ENCODE results near the gene OR51D1. TPM values are rescaled to one million over a fixed set of nuclear protein-coding genes. Genes with fewer than 3 reads are reported as not detected.

Gene OR51D1
- total RNA-seq, 1 experiment from 2014 or later, result not detected

DNA sequence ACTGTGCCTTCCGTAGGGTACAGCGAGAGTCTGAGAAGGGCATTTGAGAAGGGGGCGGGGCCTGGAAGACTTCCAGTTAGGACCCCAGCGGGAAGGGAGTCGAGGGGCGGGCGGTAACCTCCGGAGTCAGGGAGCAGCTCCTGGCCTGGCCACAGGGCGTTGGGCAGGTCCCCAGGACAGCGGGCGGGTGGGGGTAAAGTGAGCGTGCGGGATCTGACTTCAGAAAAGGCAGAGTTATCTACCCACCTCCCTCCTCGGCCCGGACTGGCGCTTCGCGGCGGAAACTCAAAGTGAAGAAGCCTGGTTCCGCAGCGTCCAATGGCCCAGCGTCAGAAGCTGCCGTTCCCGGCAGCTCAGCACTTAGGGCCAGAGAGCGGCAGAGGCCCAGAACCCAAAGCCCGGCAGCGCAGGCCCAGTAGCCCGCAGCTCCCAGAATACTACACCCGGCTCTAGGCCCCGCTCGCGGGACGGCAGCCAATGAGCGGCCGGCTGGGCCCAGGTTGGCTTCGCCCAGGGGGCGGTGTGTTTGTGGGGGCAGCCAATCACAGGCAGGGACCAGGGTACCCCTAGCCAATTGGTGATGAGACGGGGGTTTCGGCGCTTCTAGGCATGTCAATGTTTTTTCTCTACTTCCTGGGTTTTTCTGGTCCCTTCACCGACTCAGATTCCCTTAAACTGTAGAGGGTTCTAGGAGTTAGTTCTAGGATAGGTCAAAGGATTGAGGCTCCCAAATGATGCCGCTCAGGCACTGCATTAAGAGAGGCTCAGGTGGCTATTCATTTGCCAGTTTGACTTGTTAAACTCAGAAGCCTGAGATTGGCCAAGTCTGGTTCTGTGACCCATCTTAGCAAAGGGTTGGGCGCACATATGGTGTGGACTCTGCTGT, 29.3 kb upstream of the OR51D1 start, which contains the start of gene TRIM68:
TRIM68 (minus strand) TSS at position 451 of the 886 bp plus-strand sequence. CDS start 2,727 bp downstream, outside the sequence.
- DNase-seq (ENCODE audit: low spot score), result peak; percentile 96
- H3K36me3 ChIP-seq (ENCODE audit: insufficient read depth, low read length, poor library complexity, severe bottlenecking), result no peaks in the 10 kb centered on the region
- no peaks in the 10 kb centered on the region for H3K27me3 ChIP-seq (replicated peaks; ENCODE audit: insufficient read depth, low read depth, low read length, poor library complexity)
- POLR2A ChIA-PET (ENCODE audit: low non-redundant PET), result no interaction called here
- H3K9me3 ChIP-seq (ENCODE audit: low read depth, low read length, poor library complexity, severe bottlenecking), result no peaks in the 10 kb centered on the region
- no peak for TF ChIP-seq EZH2 (IDR thresholded peaks at IDR 0.05; ENCODE audit: borderline replicate concordance, low read depth, low read length, poor library complexity, severe bottlenecking)
- TF ChIP-seq, protein P1, sequence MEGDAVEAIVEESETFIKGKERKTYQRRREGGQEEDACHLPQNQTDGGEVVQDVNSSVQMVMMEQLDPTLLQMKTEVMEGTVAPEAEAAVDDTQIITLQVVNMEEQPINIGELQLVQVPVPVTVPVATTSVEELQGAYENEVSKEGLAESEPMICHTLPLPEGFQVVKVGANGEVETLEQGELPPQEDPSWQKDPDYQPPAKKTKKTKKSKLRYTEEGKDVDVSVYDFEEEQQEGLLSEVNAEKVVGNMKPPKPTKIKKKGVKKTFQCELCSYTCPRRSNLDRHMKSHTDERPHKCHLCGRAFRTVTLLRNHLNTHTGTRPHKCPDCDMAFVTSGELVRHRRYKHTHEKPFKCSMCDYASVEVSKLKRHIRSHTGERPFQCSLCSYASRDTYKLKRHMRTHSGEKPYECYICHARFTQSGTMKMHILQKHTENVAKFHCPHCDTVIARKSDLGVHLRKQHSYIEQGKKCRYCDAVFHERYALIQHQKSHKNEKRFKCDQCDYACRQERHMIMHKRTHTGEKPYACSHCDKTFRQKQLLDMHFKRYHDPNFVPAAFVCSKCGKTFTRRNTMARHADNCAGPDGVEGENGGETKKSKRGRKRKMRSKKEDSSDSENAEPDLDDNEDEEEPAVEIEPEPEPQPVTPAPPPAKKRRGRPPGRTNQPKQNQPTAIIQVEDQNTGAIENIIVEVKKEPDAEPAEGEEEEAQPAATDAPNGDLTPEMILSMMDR (conservative IDR thresholded peaks at IDR 0.05; ENCODE audit: low read depth, low read length), result no peak
- H3K4me1 ChIP-seq (ENCODE audit: insufficient read depth, low read length, poor library complexity, severe bottlenecking), result no peaks in the 10 kb centered on the region
- intact Hi-C loops (cut with micrococcal nuclease; ENCODE audit: unreplicated experiment), result no loop called here
- CTCF ChIA-PET, result no interaction called here
- no TSS peak for BruUV-seq (replicated peaks)
- peak within 1 kb of the TSS; percentile 82 for H3K27ac ChIP-seq (ENCODE audit: low read depth, low read length, poor library complexity, severe bottlenecking)
- H3K4me3 ChIP-seq (ENCODE audit: low read depth, low read length, poor library complexity, severe bottlenecking), result peak within 1 kb of the TSS; percentile 73

- no peak for DNase-seq (ENCODE audit: low spot score)
- ChIA-PET POLR2A (ENCODE audit: low non-redundant PET) (no interaction called here), CTCF (no interaction called here)
- Histone ChIP-seq H3K36me3 (ENCODE audit: insufficient read depth, low read length, poor library complexity, severe bottlenecking) (no peaks in the 10 kb centered on the region), H3K9me3 (ENCODE audit: low read depth, low read length, poor library complexity, severe bottlenecking) (no peaks in the 10 kb centered on the region), H3K27me3 (replicated peaks; ENCODE audit: insufficient read depth, low read depth, low read length, poor library complexity) (no peaks in the 10 kb centered on the region), H3K4me1 (ENCODE audit: insufficient read depth, low read length, poor library complexity, severe bottlenecking) (no peaks in the 10 kb centered on the region), H3K27ac (ENCODE audit: low read depth, low read length, poor library complexity, severe bottlenecking) (no peak overlapping the region), H3K4me3 (ENCODE audit: low read depth, low read length, poor library complexity, severe bottlenecking) (no peak overlapping the region)
- intact Hi-C loops (cut with micrococcal nuclease; ENCODE audit: unreplicated experiment), result no loop called here
- BruUV-seq (replicated peaks), result no TSS peak
- TF ChIP-seq, protein P1 (conservative IDR thresholded peaks at IDR 0.05; ENCODE audit: low read depth, low read length), result no peak
- no peak for TF ChIP-seq EZH2 (IDR thresholded peaks at IDR 0.05; ENCODE audit: borderline replicate concordance, low read depth, low read length, poor library complexity, severe bottlenecking)
Observed at GRCh38 chr11:4610258-4610935, 26.9 kb upstream of the OR51D1 start.

- Histone ChIP-seq H3K4me1 (ENCODE audit: insufficient read depth, low read length, poor library complexity, severe bottlenecking) (no peaks in the 10 kb centered on the region), H3K27me3 (replicated peaks; ENCODE audit: insufficient read depth, low read depth, low read length, poor library complexity) (no peaks in the 10 kb centered on the region), H3K36me3 (ENCODE audit: insufficient read depth, low read length, poor library complexity, severe bottlenecking) (no peaks in the 10 kb centered on the region), H3K9me3 (ENCODE audit: low read depth, low read length, poor library complexity, severe bottlenecking) (no peaks in the 10 kb centered on the region), H3K4me3 (ENCODE audit: low read depth, low read length, poor library complexity, severe bottlenecking) (no peak overlapping the region), H3K27ac (ENCODE audit: low read depth, low read length, poor library complexity, severe bottlenecking) (no peak overlapping the region)
- intact Hi-C loops (cut with micrococcal nuclease; ENCODE audit: unreplicated experiment), result no loop called here
- DNase-seq (ENCODE audit: low spot score), result no peak
- POLR2A ChIA-PET (ENCODE audit: low non-redundant PET), result no interaction called here
- TF ChIP-seq, protein P1 (conservative IDR thresholded peaks at IDR 0.05; ENCODE audit: low read depth, low read length), result no peak
- no peak for TF ChIP-seq EZH2 (IDR thresholded peaks at IDR 0.05; ENCODE audit: borderline replicate concordance, low read depth, low read length, poor library complexity, severe bottlenecking)
- BruUV-seq (replicated peaks), result no TSS peak
- CTCF ChIA-PET, result no interaction called here
Observed at GRCh38 chr11:4611986-4612385, 25.3 kb upstream of the OR51D1 start.

Measured in A673 (cell line).